ENCODE measurements around the gene MAD2L1BP. TPM values are rescaled to one million over a fixed set of nuclear protein-coding genes. Genes with fewer than 3 reads are reported as not detected.

The MAD2L1BP gene
- total and polyA plus RNA-seq, 2 of the 13 experiments (the other 11 are each of a cell fraction or from before 2014, with no cell fraction given) = 54.2 to 55.5 TPM

DNA sequence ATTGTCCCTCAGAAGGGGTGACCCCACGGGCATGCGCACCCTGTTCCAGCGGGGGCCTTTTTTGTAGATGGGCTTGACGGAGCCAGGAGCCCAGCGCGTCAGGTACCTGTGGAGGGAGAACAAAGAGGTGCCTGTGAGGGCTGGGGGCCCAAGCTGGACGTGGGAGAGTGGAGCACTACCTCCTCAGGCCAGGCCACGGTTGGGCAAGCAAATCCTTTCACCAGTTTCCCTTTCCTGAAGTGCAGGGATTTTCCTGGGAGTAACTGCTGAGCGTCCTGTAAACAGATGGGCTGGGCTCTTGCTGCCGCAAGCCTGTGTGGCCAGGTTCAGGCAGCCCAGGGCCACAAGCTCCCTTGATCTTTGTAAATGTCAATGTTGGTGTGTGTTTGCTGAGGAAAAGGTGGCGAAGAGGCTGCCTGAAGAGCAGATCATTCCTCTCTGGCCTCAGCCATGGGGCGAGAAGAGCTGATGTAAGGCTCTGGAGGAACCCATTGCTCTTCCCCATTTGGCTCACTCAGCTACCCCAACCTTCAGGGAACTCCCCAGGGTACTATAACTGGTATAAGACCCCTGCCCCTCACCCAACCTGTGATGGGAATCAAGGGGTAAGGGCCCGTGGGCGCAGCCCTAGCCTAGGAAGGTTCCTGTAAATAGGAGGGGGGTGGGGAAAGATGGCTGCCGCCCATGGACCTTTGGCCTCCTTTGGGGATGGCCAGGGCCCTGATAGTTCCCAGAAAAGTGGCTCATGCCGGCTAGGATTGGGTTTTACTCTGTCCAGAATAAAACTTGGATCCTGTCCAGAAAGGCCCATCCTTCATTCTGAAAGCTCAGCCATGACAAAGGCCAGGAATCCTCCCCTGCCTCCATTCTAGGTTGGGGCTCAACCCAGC lies 36.4 kb downstream of the MAD2L1BP start (continued):
- peak; percentile 82 for TF ChIP-seq CEBPG (CRISPR knock-in tag; IDR thresholded peaks at IDR 0.05)
- no peak for TF ChIP-seq RBFOX2 (IDR thresholded peaks at IDR 0.05; ENCODE audit: low read depth, low read length)
- TF ChIP-seq ZNF737 (CRISPR knock-in tag; IDR thresholded peaks at IDR 0.05; ENCODE audit: borderline replicate concordance) = no peak
- TF ChIP-seq CREM (IDR thresholded peaks at IDR 0.05) = peak; percentile 66; the same call in 1 of the 2 replicates
- TF ChIP-seq CREM (CRISPR knock-in tag; IDR thresholded peaks at IDR 0.05) = no peak
- TF ChIP-seq ARID2 (CRISPR knock-in tag; IDR thresholded peaks at IDR 0.05; ENCODE audit: borderline replicate concordance) = no peak
- TF ChIP-seq, protein P1, sequence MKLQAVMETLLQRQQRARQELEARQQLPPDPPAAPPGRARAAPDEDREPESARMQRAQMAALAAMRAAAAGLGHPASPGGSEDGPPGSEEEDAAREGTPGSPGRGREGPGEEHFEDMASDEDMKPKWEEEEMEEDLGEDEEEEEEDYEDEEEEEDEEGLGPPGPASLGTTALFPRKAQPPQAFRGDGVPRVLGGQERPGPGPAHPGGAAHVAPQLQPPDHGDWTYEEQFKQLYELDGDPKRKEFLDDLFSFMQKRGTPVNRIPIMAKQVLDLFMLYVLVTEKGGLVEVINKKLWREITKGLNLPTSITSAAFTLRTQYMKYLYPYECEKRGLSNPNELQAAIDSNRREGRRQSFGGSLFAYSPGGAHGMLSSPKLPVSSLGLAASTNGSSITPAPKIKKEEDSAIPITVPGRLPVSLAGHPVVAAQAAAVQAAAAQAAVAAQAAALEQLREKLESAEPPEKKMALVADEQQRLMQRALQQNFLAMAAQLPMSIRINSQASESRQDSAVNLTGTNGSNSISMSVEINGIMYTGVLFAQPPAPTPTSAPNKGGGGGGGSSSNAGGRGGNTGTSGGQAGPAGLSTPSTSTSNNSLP (IDR thresholded peaks at IDR 0.05; ENCODE audit: low read depth, low read length) = no peak
- TF ChIP-seq, protein P2, sequence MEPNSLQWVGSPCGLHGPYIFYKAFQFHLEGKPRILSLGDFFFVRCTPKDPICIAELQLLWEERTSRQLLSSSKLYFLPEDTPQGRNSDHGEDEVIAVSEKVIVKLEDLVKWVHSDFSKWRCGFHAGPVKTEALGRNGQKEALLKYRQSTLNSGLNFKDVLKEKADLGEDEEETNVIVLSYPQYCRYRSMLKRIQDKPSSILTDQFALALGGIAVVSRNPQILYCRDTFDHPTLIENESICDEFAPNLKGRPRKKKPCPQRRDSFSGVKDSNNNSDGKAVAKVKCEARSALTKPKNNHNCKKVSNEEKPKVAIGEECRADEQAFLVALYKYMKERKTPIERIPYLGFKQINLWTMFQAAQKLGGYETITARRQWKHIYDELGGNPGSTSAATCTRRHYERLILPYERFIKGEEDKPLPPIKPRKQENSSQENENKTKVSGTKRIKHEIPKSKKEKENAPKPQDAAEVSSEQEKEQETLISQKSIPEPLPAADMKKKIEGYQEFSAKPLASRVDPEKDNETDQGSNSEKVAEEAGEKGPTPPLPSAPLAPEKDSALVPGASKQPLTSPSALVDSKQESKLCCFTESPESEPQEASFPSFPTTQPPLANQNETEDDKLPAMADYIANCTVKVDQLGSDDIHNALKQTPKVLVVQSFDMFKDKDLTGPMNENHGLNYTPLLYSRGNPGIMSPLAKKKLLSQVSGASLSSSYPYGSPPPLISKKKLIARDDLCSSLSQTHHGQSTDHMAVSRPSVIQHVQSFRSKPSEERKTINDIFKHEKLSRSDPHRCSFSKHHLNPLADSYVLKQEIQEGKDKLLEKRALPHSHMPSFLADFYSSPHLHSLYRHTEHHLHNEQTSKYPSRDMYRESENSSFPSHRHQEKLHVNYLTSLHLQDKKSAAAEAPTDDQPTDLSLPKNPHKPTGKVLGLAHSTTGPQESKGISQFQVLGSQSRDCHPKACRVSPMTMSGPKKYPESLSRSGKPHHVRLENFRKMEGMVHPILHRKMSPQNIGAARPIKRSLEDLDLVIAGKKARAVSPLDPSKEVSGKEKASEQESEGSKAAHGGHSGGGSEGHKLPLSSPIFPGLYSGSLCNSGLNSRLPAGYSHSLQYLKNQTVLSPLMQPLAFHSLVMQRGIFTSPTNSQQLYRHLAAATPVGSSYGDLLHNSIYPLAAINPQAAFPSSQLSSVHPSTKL (CRISPR knock-in tag; IDR thresholded peaks at IDR 0.05) = peak; percentile 95
- no peak for TF ChIP-seq TOE1 (CRISPR knock-in tag; IDR thresholded peaks at IDR 0.05)
- no peak for TF ChIP-seq NFYB (CRISPR knock-in tag; IDR thresholded peaks at IDR 0.05)
- no peak for TF ChIP-seq SCMH1 (CRISPR knock-in tag; IDR thresholded peaks at IDR 0.05; ENCODE audit: borderline replicate concordance)
- TF ChIP-seq TAF1 (CRISPR knock-in tag; IDR thresholded peaks at IDR 0.05) = peak; percentile 7; the same call in 1 of the 2 replicates
- peak; percentile 71; the same call in 1 of the 2 replicates for TF ChIP-seq NFIC (IDR thresholded peaks at IDR 0.05; ENCODE audit: low read length)
- TF ChIP-seq, protein P3, sequence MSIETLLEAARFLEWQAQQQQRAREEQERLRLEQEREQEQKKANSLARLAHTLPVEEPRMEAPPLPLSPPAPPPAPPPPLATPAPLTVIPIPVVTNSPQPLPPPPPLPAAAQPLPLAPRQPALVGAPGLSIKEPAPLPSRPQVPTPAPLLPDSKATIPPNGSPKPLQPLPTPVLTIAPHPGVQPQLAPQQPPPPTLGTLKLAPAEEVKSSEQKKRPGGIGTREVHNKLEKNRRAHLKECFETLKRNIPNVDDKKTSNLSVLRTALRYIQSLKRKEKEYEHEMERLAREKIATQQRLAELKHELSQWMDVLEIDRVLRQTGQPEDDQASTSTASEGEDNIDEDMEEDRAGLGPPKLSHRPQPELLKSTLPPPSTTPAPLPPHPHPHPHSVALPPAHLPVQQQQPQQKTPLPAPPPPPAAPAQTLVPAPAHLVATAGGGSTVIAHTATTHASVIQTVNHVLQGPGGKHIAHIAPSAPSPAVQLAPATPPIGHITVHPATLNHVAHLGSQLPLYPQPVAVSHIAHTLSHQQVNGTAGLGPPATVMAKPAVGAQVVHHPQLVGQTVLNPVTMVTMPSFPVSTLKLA (IDR thresholded peaks at IDR 0.05) = no peak
- no peak for TF ChIP-seq SRSF9 (IDR thresholded peaks at IDR 0.05; ENCODE audit: borderline replicate concordance, insufficient read depth, low read depth, low read length, poor library complexity, severe bottlenecking)
- TF ChIP-seq TCF12 (IDR thresholded peaks at IDR 0.05) = no peak
- no peak for TF ChIP-seq TCF12 (CRISPR knock-in tag; IDR thresholded peaks at IDR 0.05)
- peak; percentile 47; the same call in 1 of the 2 replicates for TF ChIP-seq KDM3A (CRISPR knock-in tag; IDR thresholded peaks at IDR 0.05; ENCODE audit: low read depth)
- TF ChIP-seq ZNF781 (CRISPR knock-in tag; IDR thresholded peaks at IDR 0.05; ENCODE audit: borderline replicate concordance, not compliant biosample characterization) = no peak
- no peak for TF ChIP-seq ZNF329 (CRISPR knock-in tag; IDR thresholded peaks at IDR 0.05; ENCODE audit: low read depth)
- TF ChIP-seq ZNF792 (CRISPR knock-in tag; IDR thresholded peaks at IDR 0.05) = 0 out of 2 replicates have a peak, but pooled peaks have one; percentile 6
- TF ChIP-seq SOX5 (CRISPR knock-in tag; IDR thresholded peaks at IDR 0.05; ENCODE audit: borderline replicate concordance) = peak; percentile 78
- TF ChIP-seq, protein P4, sequence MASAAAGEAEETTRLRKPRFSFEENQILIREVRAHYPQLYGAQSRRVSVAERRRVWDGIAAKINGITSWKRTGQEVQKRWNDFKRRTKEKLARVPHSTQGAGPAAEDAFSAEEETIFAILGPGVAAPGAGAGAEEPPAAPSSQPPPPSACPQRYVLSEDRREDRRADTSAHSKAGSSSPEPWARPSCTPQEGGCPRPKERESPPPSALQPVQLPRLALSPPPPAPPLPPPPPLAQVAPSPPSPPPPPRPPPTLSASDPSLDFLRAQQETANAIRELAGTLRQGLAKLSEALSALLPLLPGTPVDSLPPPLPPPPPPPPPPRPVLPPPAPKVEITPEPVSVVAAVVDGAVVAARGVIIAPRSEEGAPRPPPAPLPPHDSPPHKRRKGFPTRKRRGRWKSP (CRISPR knock-in tag; IDR thresholded peaks at IDR 0.05) = peak; percentile 25; the same call in 1 of the 2 replicates
